OCI-LY3 (cell line): Measurements from ENCODE around the gene DNAI1.

ENCODE experiments used
- H2AFZ ChIP-seq: fragments of 200-600, 300-600 bp; shearing (Covaris generic); 2 replicates; pipeline ENCODE4 v1.6.0; 2014; ENCODE audit warnings: antibody characterized with exemption, low read depth, low read length
- H3K27ac ChIP-seq: fragments of 200-600, 300-600 bp; sonication (generic); 2 replicates; pipeline ENCODE4 v1.5.1; 2014; ENCODE audit warnings: mild to moderate bottlenecking, low read length, moderate library complexity, mixed read lengths
- H3K27me3 ChIP-seq: fragments of 200-600, 300-600 bp; sonication (generic); 2 replicates; pipeline ENCODE4 v1.6.1; 2014; ENCODE audit warnings: low read depth, low read length, mixed read lengths
- H3K36me3 ChIP-seq: fragments of 200-600, 300-600 bp; sonication (generic); replicated peaks from 2 replicates; pipeline ENCODE3; 2014; ENCODE audit warnings: low read depth, low read length, mixed read lengths
- H3K4me1 ChIP-seq: fragments of 300-600, 200-600 bp; sonication (generic); 2 replicates; pipeline ENCODE4 v1.6.1; 2014; ENCODE audit warnings: low read length, mixed read lengths
- H3K4me2 ChIP-seq: fragments of 200-600, 300-600 bp; sonication (generic); 2 replicates; pipeline ENCODE4 v1.6.1; 2014; ENCODE audit warnings: low read length, mixed read lengths
- H3K4me3 ChIP-seq: fragments of 300-600, 200-600 bp; sonication (generic); 2 replicates; pipeline ENCODE4 v1.5.1; 2014; ENCODE audit warnings: antibody characterized with exemption, mild to moderate bottlenecking, low read length, moderate library complexity
- H3K79me2 ChIP-seq: fragments of 300-600, 200-600 bp; shearing (Covaris generic); 2 replicates; pipeline ENCODE4 v1.6.1; 2014; ENCODE audit warnings: mild to moderate bottlenecking, low read length, mixed read lengths
- H3K9ac ChIP-seq: fragments of 300-600, 200-600 bp; shearing (Covaris generic); 2 replicates; pipeline ENCODE4 v1.6.0; 2014; ENCODE audit warnings: mild to moderate bottlenecking, low read length, moderate library complexity
- H3K9me3 ChIP-seq: fragments of 200-600, 300-600 bp; shearing (Covaris generic); 2 replicates; pipeline ENCODE4 v1.6.1; 2014; ENCODE audit warnings: low read length, mixed read lengths; ENCODE audit not compliant: insufficient read depth
- H4K20me1 ChIP-seq: fragments of 200-600, 300-600 bp; sonication (generic); 2 replicates; pipeline ENCODE4 v1.6.1; 2016; ENCODE audit warnings: low read length, mixed read lengths; ENCODE audit not compliant: insufficient read depth
- CTCF ChIP-seq: fragments of 200-600, 300-600 bp; sonication (generic); IDR thresholded peaks from 2 replicates; pipeline ENCODE4 v1.5.1; 2014; ENCODE audit warnings: antibody characterized with exemption, low read length, low read depth
- EZH2phosphoT487 ChIP-seq: fragments of 200-600 bp; shearing (Covaris generic); IDR thresholded peaks from 2 replicates; pipeline ENCODE4 v1.6.1; 2018; ENCODE audit warnings: antibody characterized with exemption, mixed run types, low read depth

DNAI1 gene

GRCh38 chr9:34440017-34440416 lies 18.6 kb upstream of the DNAI1 start:
- TF ChIP-seq CTCF (no peak), EZH2phosphoT487 (no peak)
- no peaks in the 10 kb centered on the region for H3K9me3 ChIP-seq
- H4K20me1 ChIP-seq = peaks cover 12% of the 10 kb centered on the region; the same call in 1 of the 2 replicates
- H3K27me3 ChIP-seq = no peaks in the 10 kb centered on the region
- no peak overlapping the region for H3K27ac ChIP-seq
- H2AFZ ChIP-seq = no peak overlapping the region
- H3K36me3 ChIP-seq = no peaks in the 10 kb centered on the region
- H3K4me1 ChIP-seq = no peaks in the 10 kb centered on the region
- no peak overlapping the region for H3K4me3 ChIP-seq
- no peak overlapping the region for H3K4me2 ChIP-seq
- H3K9ac ChIP-seq = no peak overlapping the region
- no peaks in the 10 kb centered on the region for H3K79me2 ChIP-seq

GRCh38 chr9:34442770-34443169 lies 15.8 kb upstream of the DNAI1 start:
- H2AFZ ChIP-seq = no peak overlapping the region
- H3K4me3 ChIP-seq = no peak overlapping the region
- H3K79me2 ChIP-seq = no peaks in the 10 kb centered on the region
- H3K9ac ChIP-seq = no peak overlapping the region
- H3K4me2 ChIP-seq = no peak overlapping the region
- TF ChIP-seq EZH2phosphoT487 (no peak), CTCF (no peak)
- no peaks in the 10 kb centered on the region for H3K27me3 ChIP-seq
- no peaks in the 10 kb centered on the region for H3K4me1 ChIP-seq
- H4K20me1 ChIP-seq = peaks cover 9% of the 10 kb centered on the region; the same call in 1 of the 2 replicates
- no peak overlapping the region for H3K27ac ChIP-seq
- H3K9me3 ChIP-seq = no peaks in the 10 kb centered on the region
- H3K36me3 ChIP-seq = no peaks in the 10 kb centered on the region

- Histone ChIP-seq H3K9me3 (no peaks in the 10 kb centered on the region), H4K20me1 (peaks cover 9% of the 10 kb centered on the region; the same call in 1 of the 2 replicates), H3K4me3 (no peak overlapping the region), H3K4me1 (no peaks in the 10 kb centered on the region), H3K27ac (no peak overlapping the region), H3K27me3 (no peaks in the 10 kb centered on the region), H3K36me3 (no peaks in the 10 kb centered on the region), H3K79me2 (no peaks in the 10 kb centered on the region), H3K4me2 (no peak overlapping the region), H3K9ac (no peak overlapping the region), H2AFZ (no peak overlapping the region)
- TF ChIP-seq CTCF = no peak
- no peak for TF ChIP-seq EZH2phosphoT487
Observed at GRCh38 chr9:34443533-34443932, 15.1 kb upstream of the DNAI1 start.

- peaks cover 9% of the 10 kb centered on the region; the same call in 1 of the 2 replicates for H4K20me1 ChIP-seq
- no peaks in the 10 kb centered on the region for H3K9me3 ChIP-seq
- H3K9ac ChIP-seq = no peak overlapping the region
- H3K79me2 ChIP-seq = no peaks in the 10 kb centered on the region
- TF ChIP-seq EZH2phosphoT487 = no peak
- TF ChIP-seq CTCF = no peak
- no peaks in the 10 kb centered on the region for H3K36me3 ChIP-seq
- H3K4me2 ChIP-seq = no peak overlapping the region
- H2AFZ ChIP-seq = no peak overlapping the region
- no peaks in the 10 kb centered on the region for H3K4me1 ChIP-seq
- no peak overlapping the region for H3K4me3 ChIP-seq
- no peaks in the 10 kb centered on the region for H3K27me3 ChIP-seq
- H3K27ac ChIP-seq = no peak overlapping the region
Observed at GRCh38 chr9:34443976-34444375, 14.6 kb upstream of the DNAI1 start.
